Keratinocyte (primary cell): ENCODE data around the gene ADGRG6. TPM values are rescaled to one million over a fixed set of nuclear protein-coding genes. Genes with fewer than 3 reads are reported as not detected.

Source experiments
- DNase-seq: peaks from one replicate; pipeline ENCODE4 v3.0.0-alpha.2; 2011; ENCODE audit warnings: low read depth, missing footprints, low spot score
- FAIRE-seq: peaks from 2 replicates; lab custom pipeline; 2011; peaks lifted over from hg19 to GRCh38; lab: Jason Lieb, UNC
- H2AFZ ChIP-seq: 2 replicates; pipeline ENCODE4 v1.6.0; 2012; ENCODE audit warnings: low read length, control low read depth, inconsistent platforms; ENCODE audit not compliant: control insufficient read depth
- H3K27ac ChIP-seq: 2 replicates; pipeline ENCODE4 v1.5.1; 2011; ENCODE audit warnings: low read length; ENCODE audit not compliant: control insufficient read depth, insufficient read depth
- H3K27me3 ChIP-seq: 3 replicates; pipeline ENCODE4 v1.6.0; 2011; ENCODE audit warnings: low read length; ENCODE audit not compliant: control insufficient read depth, insufficient read depth; ENCODE audit errors: extremely low read depth
- H3K36me3 ChIP-seq, 2 experiments: 2 replicates in 1 of 2; 3 replicates in 1 of 2; pipeline ENCODE4 v1.5.1; 2011; ENCODE audit warnings: low read length in 2 of 2, mild to moderate bottlenecking in 1 of 2; ENCODE audit not compliant: control insufficient read depth in 2 of 2, insufficient read depth in 2 of 2; ENCODE audit errors: extremely low read depth in 1 of 2
- H3K4me1 ChIP-seq: 3 replicates; pipeline ENCODE4 v1.5.1; 2011; ENCODE audit warnings: low read length; ENCODE audit not compliant: control insufficient read depth, insufficient read depth; ENCODE audit errors: extremely low read depth
- H3K4me2 ChIP-seq: 3 replicates; pipeline ENCODE4 v1.6.0; 2011; ENCODE audit warnings: low read depth, low read length; ENCODE audit not compliant: control insufficient read depth, insufficient read depth; ENCODE audit errors: extremely low read depth
- H3K4me3 ChIP-seq, 3 experiments: fragments of 200-600 bp in 1 of 3; sonication (generic) in 1 of 3; 2 replicates in 2 of 3; 3 replicates in 1 of 3; pipeline ENCODE4 v1.5.1; 2011 to 2016; ENCODE audit warnings: low read length in 3 of 3, mild to moderate bottlenecking in 3 of 3, control low read depth in 2 of 3, inconsistent platforms in 1 of 3, low read depth in 1 of 3, mixed read lengths in 1 of 3, mixed run types in 1 of 3, moderate library complexity in 1 of 3; ENCODE audit not compliant: control insufficient read depth in 2 of 3, insufficient read depth in 2 of 3; ENCODE audit errors: extremely low read depth in 1 of 3
- H3K79me2 ChIP-seq: 2 replicates; pipeline ENCODE4 v1.6.0; 2012; ENCODE audit warnings: low read length; ENCODE audit not compliant: control insufficient read depth, insufficient read depth
- H3K9ac ChIP-seq: 3 replicates; pipeline ENCODE4 v1.6.0; 2011; ENCODE audit warnings: low read length; ENCODE audit not compliant: control insufficient read depth, insufficient read depth; ENCODE audit errors: extremely low read depth
- H3K9me1 ChIP-seq: 3 replicates; pipeline ENCODE4 v1.6.0; 2011; ENCODE audit warnings: low read length; ENCODE audit not compliant: control insufficient read depth, insufficient read depth; ENCODE audit errors: extremely low read depth
- H3K9me3 ChIP-seq: 2 replicates; pipeline ENCODE4 v1.5.1; 2012; ENCODE audit warnings: low read depth, low read length; ENCODE audit not compliant: control insufficient read depth
- H4K20me1 ChIP-seq: 3 replicates; pipeline ENCODE4 v1.6.0; 2011; ENCODE audit warnings: low read length; ENCODE audit not compliant: control insufficient read depth, insufficient read depth; ENCODE audit errors: extremely low read depth
- CTCF ChIP-seq, 3 experiments: IDR thresholded peaks in 1 of 3; conservative IDR thresholded peaks in 1 of 3; optimal IDR thresholded peaks in 1 of 3; 2 replicates in 2 of 3; 3 replicates in 1 of 3; pipeline versions ENCODE3 to v1.5.1; 2011; ENCODE audit warnings: low read length in 3 of 3, mild to moderate bottlenecking in 3 of 3, moderate library complexity in 2 of 3, control low read depth in 1 of 3, inconsistent platforms in 1 of 3; ENCODE audit not compliant: insufficient read depth in 2 of 3; ENCODE audit errors: extremely low read depth in 1 of 3
- EZH2 ChIP-seq: IDR thresholded peaks from one replicate; pipeline ENCODE4 v1.6.1; 2012; ENCODE audit warnings: inconsistent platforms, mild to moderate bottlenecking, low read length, moderate library complexity
- dilution Hi-C: fragments of 300-500 bp; cut with MboI; formaldehyde crosslinking; loops from one replicate; pipeline ENCODE4 v1.7.0; 2020; ENCODE audit warnings: low sequenced_read_pairs; ENCODE audit not compliant: extremely low pct_ligation_motif_present
- polyA plus RNA-seq, 5 experiments: library from polyadenylated mRNA; depleted of rRNA in 3 of 5; stranded (reverse) in 3 of 5; stranded (forward) in 1 of 5; unstranded in 1 of 5; fragments of >200 nt; gene quantifications; 1 replicate in 1 of 5; 2 replicates in 3 of 5; 3 replicates in 1 of 5; pipeline versions ENCODE4 v1.2.1 to v1.2.3, GENCODE V29; 2011 to 2012; ENCODE audit warnings: missing spikeins in 2 of 5, low read depth in 1 of 5, low replicate concordance in 1 of 5

Gene ADGRG6
- polyA plus RNA-seq, 1 donor (not counting 4 experiments of a cell fraction or from before 2014, with no cell fraction given), result 20.1 TPM

GRCh38 chr6:142292166-142292924 lies 9.5 kb upstream of the ADGRG6 start:
- no peak overlapping the region for H3K4me2 ChIP-seq
- no peak overlapping the region for H2AFZ ChIP-seq
- H3K79me2 ChIP-seq, result no peaks in the 10 kb centered on the region
- no peaks in the 10 kb centered on the region for H3K9me3 ChIP-seq
- TF ChIP-seq CTCF (optimal IDR thresholded peaks at IDR 0.05 in 1 of 3, IDR thresholded peaks at IDR 0.05 in 1 of 3, conservative IDR thresholded peaks at IDR 0.05 in 1 of 3; ENCODE audit: extremely low read depth in 1 of 3, insufficient read depth in 2 of 3, low read length in 3 of 3) (no peak), EZH2 (no peak)
- no peak for DNase-seq
- H3K9me1 ChIP-seq, result no peaks in the 10 kb centered on the region
- dilution Hi-C loops, result no loop called here
- H4K20me1 ChIP-seq, result no peaks in the 10 kb centered on the region
- H3K27me3 ChIP-seq, result no peaks in the 10 kb centered on the region
- no peak overlapping the region for H3K9ac ChIP-seq
- no peak overlapping the region for H3K27ac ChIP-seq
- no peaks in the 10 kb centered on the region for H3K36me3 ChIP-seq
- peaks cover 2% of the 10 kb centered on the region for H3K4me1 ChIP-seq
- FAIRE-seq, result no peak
- H3K4me3 ChIP-seq, result no peak overlapping the region

- TF ChIP-seq EZH2 (no peak), CTCF (optimal IDR thresholded peaks at IDR 0.05 in 1 of 3, IDR thresholded peaks at IDR 0.05 in 1 of 3, conservative IDR thresholded peaks at IDR 0.05 in 1 of 3; ENCODE audit: extremely low read depth in 1 of 3, insufficient read depth in 2 of 3, low read length in 3 of 3) (no peak)
- H3K27me3 ChIP-seq, result no peaks in the 10 kb centered on the region
- dilution Hi-C loops, result no loop called here
Observed at GRCh38 chr6:142293121-142293520, 8.7 kb upstream of the ADGRG6 start.

More at GRCh38 chr6:142293121-142293520, 8.7 kb upstream of the ADGRG6 start:
- Histone ChIP-seq H3K79me2 (no peaks in the 10 kb centered on the region), H3K9ac (no peak overlapping the region), H3K9me3 (no peaks in the 10 kb centered on the region), H3K4me2 (no peak overlapping the region), H3K9me1 (no peaks in the 10 kb centered on the region), H3K27ac (no peak overlapping the region), H4K20me1 (no peaks in the 10 kb centered on the region), H3K36me3 (no peaks in the 10 kb centered on the region), H3K4me3 (no peak overlapping the region), H2AFZ (no peak overlapping the region), H3K4me1 (peaks cover 10% of the 10 kb centered on the region)
- DNase-seq, result no peak
- no peak for FAIRE-seq
